Measurements from ENCODE around the gene SWAP70. TPM values are rescaled to one million over a fixed set of nuclear protein-coding genes. Genes with fewer than 3 reads are reported as not detected.
A peak's percentile ranks its signal among the peaks of the same experiment; 100 is the strongest.
"Not testable (repeated sequence)": the region's sequence is repeated elsewhere in the genome, so short reads cannot be mapped to it uniquely, and the experiment has no call there.

Gene SWAP70
- total and polyA plus RNA-seq, 4 donors, result 15.8 to 69.0 (median 47.1) TPM

DNA sequence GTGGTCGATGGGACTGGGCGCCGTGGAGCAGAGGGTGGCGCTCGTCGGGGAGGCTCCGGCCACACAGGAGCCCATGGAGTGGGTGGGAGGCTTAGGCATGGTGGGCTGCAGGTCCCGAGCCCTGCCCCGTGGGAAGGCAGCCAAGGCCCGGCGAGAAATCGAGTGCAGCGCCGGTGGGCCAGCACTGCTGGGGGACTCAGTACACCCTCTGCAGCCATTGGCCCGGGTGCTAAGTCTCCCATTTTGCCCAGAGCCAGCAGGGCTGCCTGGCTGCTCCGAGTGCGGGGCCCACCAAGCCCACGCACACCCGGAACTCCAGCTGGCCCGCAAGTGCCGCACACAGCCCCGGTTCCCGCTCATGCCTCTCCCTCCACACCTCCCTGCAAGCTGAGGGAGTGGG is 40.8 kb upstream of the SWAP70 start:
- H3K36me3 ChIP-seq (ENCODE audit: control insufficient read depth in 1 of 2, insufficient read depth in 2 of 2, low read length in 1 of 2); ATAC-seq (ENCODE audit: low FRiP score); intact Hi-C loops (cut with DNase I); H3K27ac ChIP-seq (ENCODE audit: low read depth in 1 of 2, low read length in 2 of 2); H3K4me1 ChIP-seq (ENCODE audit: control insufficient read depth in 1 of 2, insufficient read depth in 2 of 2, low read length in 2 of 2); H3K4me3 ChIP-seq (ENCODE audit: low read length in 2 of 2); DNase-seq; H3K9me3 ChIP-seq (ENCODE audit: control insufficient read depth, low read length); H3K27me3 ChIP-seq (ENCODE audit: control insufficient read depth in 1 of 2, insufficient read depth in 2 of 2, low read length in 1 of 2): not testable (repeated sequence)
- WGBS, 2 donors, result 96 to 97% methylated on average over 23 of the region's 23 CpGs

DNA sequence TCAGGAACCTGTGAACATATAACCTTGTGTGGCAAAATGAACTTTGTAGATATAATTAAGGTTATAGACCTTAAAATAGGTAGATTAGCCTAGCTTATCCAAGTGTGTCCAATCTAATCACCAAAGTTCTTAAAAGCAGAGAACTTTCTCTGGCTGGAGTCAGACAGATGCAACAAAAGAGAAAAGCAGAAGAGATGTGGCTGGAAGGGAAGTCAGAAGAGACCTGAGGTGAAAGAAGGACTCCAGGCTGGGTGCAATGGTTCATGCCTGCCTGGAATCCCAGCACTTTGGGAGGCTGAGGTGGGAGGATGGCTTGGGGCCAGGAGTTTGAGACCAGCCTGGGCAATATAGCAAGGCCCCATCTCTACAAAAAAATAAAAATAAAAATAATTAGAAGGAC is 39.4 kb upstream of the SWAP70 start:
- Histone ChIP-seq H3K27me3 (ENCODE audit: control insufficient read depth in 1 of 2, insufficient read depth in 2 of 2, low read length in 1 of 2) (no peaks in the 10 kb centered on the region), H3K4me3 (ENCODE audit: low read length in 2 of 2) (no peak overlapping the region), H3K9me3 (ENCODE audit: control insufficient read depth, low read length) (no peaks in the 10 kb centered on the region), H3K4me1 (ENCODE audit: control insufficient read depth in 1 of 2, insufficient read depth in 2 of 2, low read length in 2 of 2) (no peaks in the 10 kb centered on the region), H3K36me3 (ENCODE audit: control insufficient read depth in 1 of 2, insufficient read depth in 2 of 2, low read length in 1 of 2) (no peaks in the 10 kb centered on the region), H3K27ac (ENCODE audit: low read depth in 1 of 2, low read length in 2 of 2) (no peak overlapping the region)
- intact Hi-C loops (cut with DNase I), result no loop called here
- ATAC-seq (ENCODE audit: low FRiP score) (no peak), DNase-seq (no peak)

DNA sequence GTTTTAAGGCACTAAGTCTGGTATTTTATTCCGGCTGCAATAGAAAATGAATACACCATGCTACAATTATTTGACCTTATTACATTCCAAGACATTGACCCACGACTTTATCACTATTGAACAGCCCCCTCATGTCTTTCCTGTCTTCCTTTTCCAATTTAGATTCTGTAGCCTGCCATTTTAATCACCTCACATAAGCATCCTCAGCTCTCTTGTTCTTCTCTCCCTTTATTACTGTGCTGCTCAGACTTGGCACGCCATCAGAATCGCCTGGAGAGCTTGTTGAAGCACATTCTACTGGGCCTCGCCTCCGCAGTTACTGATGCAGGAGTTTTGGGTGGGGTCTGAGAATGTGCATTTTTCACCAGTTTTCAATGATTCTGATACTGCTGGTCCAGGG is 38.7 kb upstream of the SWAP70 start:
- WGBS, 2 donors, result 80 to 90% methylated on average over 6 of the region's 6 CpGs
- H3K9me3 ChIP-seq (ENCODE audit: control insufficient read depth, low read length), result no peaks in the 10 kb centered on the region
- intact Hi-C loops (cut with DNase I), result no loop called here
- ATAC-seq (ENCODE audit: low FRiP score), result no peak
- H3K27me3 ChIP-seq (ENCODE audit: control insufficient read depth in 1 of 2, insufficient read depth in 2 of 2, low read length in 1 of 2), result no peaks in the 10 kb centered on the region
- no peaks in the 10 kb centered on the region for H3K36me3 ChIP-seq (ENCODE audit: control insufficient read depth in 1 of 2, insufficient read depth in 2 of 2, low read length in 1 of 2)
- no peak overlapping the region for H3K27ac ChIP-seq (ENCODE audit: low read depth in 1 of 2, low read length in 2 of 2)
- DNase-seq, result peak in 1 of 2 donors; percentile 53
- no peak overlapping the region for H3K4me3 ChIP-seq (ENCODE audit: low read length in 2 of 2)
- H3K4me1 ChIP-seq (ENCODE audit: control insufficient read depth in 1 of 2, insufficient read depth in 2 of 2, low read length in 2 of 2), result no peaks in the 10 kb centered on the region

DNA sequence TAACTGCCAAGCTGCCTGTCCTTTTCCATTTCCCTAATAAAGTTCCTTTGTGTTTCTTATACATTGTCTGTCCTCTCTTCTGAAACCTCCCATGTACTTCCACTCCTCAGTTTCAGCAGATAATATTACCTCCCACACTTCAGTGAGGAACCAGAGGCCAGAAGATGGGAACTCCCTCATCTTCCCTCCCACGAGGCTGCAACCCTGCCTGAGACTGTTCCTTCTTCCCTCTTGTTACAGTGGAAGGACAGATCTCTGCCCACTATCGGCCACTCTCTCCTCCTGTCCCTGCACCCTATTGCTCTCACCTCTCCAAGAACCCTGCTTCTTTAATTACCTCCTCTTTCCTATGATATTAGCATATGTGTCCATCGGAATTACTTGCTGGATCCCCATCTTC is 38.1 kb upstream of the SWAP70 start:
- H3K4me3 ChIP-seq (ENCODE audit: low read length in 2 of 2), result no peak overlapping the region
- H3K9me3 ChIP-seq (ENCODE audit: control insufficient read depth, low read length), result no peaks in the 10 kb centered on the region
- H3K36me3 ChIP-seq (ENCODE audit: control insufficient read depth in 1 of 2, insufficient read depth in 2 of 2, low read length in 1 of 2), result no peaks in the 10 kb centered on the region
- no peaks in the 10 kb centered on the region for H3K4me1 ChIP-seq (ENCODE audit: control insufficient read depth in 1 of 2, insufficient read depth in 2 of 2, low read length in 2 of 2)
- ATAC-seq (ENCODE audit: low FRiP score), result no peak
- H3K27ac ChIP-seq (ENCODE audit: low read depth in 1 of 2, low read length in 2 of 2), result no peak overlapping the region
- intact Hi-C loops (cut with DNase I), result no loop called here
- no peaks in the 10 kb centered on the region for H3K27me3 ChIP-seq (ENCODE audit: control insufficient read depth in 1 of 2, insufficient read depth in 2 of 2, low read length in 1 of 2)
- DNase-seq, result no peak
- WGBS, 2 donors, result 93 to 95% methylated on average over 3 of the region's 3 CpGs

DNA sequence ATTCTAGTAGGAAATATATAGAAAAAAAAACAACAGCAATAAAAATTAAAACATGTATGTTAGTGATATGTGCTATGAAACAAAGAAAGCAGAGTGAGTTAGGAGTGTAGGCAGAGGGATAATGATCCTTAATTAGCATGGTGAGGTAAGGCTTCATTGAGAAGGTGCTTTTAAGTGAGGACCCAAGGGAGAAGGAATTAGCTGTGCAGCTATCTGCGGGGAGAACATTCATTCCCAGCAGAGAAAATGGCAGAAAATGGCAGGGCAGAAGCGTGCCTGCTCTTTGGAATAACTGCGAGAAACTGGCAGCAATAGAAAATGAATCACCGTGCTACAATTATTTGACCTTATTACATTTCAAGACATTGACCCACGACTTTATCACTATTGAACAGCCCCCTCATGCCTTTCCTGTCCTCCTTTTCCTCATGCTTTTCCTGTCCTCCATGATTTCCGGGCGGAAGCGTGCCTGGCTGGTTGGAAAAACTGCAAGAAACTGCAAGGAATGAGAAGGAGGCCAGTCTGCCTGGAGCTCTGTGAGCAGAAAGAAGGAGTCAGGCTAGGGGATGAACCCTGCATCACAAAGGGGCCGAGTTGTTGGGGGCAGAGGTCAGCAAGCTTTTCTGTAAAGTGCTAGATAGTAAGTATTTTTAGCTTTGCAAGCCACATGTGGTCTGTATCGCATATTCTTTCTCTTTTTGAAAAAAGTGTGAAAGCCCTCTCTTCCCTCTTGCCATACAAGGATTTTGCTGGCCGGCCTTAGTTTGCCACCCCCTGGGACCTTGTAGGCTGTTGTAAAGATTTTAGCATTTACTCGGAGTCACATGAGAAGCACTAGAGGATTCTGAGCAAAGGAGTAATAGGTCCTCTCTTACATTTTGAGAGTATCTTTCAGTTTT is 37.1 kb upstream of the SWAP70 start:
- Histone ChIP-seq H3K9me3 (ENCODE audit: control insufficient read depth, low read length) (no peaks in the 10 kb centered on the region), H3K27ac (ENCODE audit: low read depth in 1 of 2, low read length in 2 of 2) (no peak overlapping the region), H3K36me3 (ENCODE audit: control insufficient read depth in 1 of 2, insufficient read depth in 2 of 2, low read length in 1 of 2) (no peaks in the 10 kb centered on the region), H3K4me3 (ENCODE audit: low read length in 2 of 2) (no peak overlapping the region), H3K4me1 (ENCODE audit: control insufficient read depth in 1 of 2, insufficient read depth in 2 of 2, low read length in 2 of 2) (no peaks in the 10 kb centered on the region), H3K27me3 (ENCODE audit: control insufficient read depth in 1 of 2, insufficient read depth in 2 of 2, low read length in 1 of 2) (no peaks in the 10 kb centered on the region)
- ATAC-seq (ENCODE audit: low FRiP score), result no peak
- no peak for DNase-seq
- WGBS, 2 donors, result 64 to 67% methylated on average over 12 of the region's 12 CpGs
- intact Hi-C loops (cut with DNase I), result no loop called here

DNA sequence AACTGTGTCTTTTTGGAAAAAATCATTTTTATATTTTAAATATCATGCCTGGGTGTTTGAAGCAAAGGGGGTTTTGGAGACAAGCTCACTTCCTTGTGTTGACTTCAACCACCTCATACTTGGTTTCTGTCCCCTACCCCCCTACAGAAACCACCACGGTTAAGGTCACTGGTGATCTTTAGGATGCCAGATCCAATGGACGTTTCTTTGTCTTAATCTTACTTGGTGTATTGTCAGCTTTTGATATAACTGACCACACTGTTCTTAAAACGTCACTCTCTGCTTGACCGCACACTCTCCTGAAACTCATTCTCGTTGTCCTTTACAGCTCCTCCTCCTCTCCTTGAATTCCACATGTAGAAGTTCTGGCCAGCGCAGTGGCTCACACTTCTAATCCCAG is 34.8 kb upstream of the SWAP70 start:
- intact Hi-C loops (cut with DNase I), result no loop called here
- Histone ChIP-seq H3K27me3 (ENCODE audit: control insufficient read depth in 1 of 2, insufficient read depth in 2 of 2, low read length in 1 of 2) (no peaks in the 10 kb centered on the region), H3K4me3 (ENCODE audit: low read length in 2 of 2) (no peak overlapping the region), H3K9me3 (ENCODE audit: control insufficient read depth, low read length) (no peaks in the 10 kb centered on the region), H3K27ac (ENCODE audit: low read depth in 1 of 2, low read length in 2 of 2) (no peak overlapping the region), H3K36me3 (ENCODE audit: control insufficient read depth in 1 of 2, insufficient read depth in 2 of 2, low read length in 1 of 2) (no peaks in the 10 kb centered on the region), H3K4me1 (ENCODE audit: control insufficient read depth in 1 of 2, insufficient read depth in 2 of 2, low read length in 2 of 2) (no peaks in the 10 kb centered on the region)
- 92 to 93% methylated on average over 6 of the region's 6 CpGs for WGBS, 2 donors
- DNase-seq (no peak), ATAC-seq (ENCODE audit: low FRiP score) (no peak)

DNA sequence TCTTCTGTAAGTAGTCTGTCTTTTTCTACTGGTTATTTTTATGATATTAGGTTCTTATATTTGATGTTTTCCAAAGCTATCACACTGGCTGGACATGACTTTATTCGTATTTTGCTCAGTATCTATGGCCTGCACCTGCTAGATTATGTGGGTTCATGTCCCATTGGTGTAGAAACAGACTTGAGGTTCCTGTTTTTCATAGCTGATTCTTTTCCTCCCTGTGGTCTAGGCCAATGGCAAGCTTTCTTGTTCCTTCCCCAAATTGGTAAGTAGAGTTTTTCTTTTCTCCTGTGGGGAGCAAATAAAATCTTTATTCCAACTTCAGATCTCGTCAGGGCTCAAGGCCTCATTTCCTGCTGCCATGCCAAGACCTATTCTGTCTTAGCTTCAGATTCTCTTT is 30.2 kb upstream of the SWAP70 start:
- Histone ChIP-seq H3K27me3 (ENCODE audit: control insufficient read depth in 1 of 2, insufficient read depth in 2 of 2, low read length in 1 of 2) (no peaks in the 10 kb centered on the region), H3K27ac (ENCODE audit: low read depth in 1 of 2, low read length in 2 of 2) (no peak overlapping the region), H3K4me3 (ENCODE audit: low read length in 2 of 2) (no peak overlapping the region), H3K9me3 (ENCODE audit: control insufficient read depth, low read length) (no peaks in the 10 kb centered on the region), H3K36me3 (ENCODE audit: control insufficient read depth in 1 of 2, insufficient read depth in 2 of 2, low read length in 1 of 2) (no peaks in the 10 kb centered on the region), H3K4me1 (ENCODE audit: control insufficient read depth in 1 of 2, insufficient read depth in 2 of 2, low read length in 2 of 2) (no peaks in the 10 kb centered on the region)
- intact Hi-C loops (cut with DNase I), result no loop called here
- ATAC-seq (ENCODE audit: low FRiP score), result no peak
- WGBS, 2 donors, result 82 to 89% methylated on average over 2 of the region's 2 CpGs
- DNase-seq, result no peak

DNA sequence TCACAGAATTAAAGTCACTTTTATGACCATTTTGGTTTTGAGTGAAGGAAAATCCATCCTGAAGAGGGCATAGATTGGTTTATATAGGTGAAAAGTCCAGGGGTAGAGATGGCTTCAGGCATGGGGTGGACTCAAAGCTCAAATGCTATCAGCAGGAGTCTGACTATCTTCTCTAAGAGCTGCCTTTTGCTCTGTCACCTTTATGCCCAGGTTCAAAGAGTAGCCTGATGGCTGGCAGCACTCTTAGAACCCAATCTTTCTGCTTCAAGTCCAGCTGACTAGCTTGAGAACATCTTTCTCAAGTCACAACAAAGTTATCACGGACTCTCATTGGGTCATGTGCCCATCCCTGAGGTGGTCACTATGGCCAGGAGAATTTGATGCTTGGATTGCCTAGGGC is 27.2 kb upstream of the SWAP70 start:
- DNase-seq (no peak), ATAC-seq (ENCODE audit: low FRiP score) (no peak)
- WGBS, 2 donors, result 94% methylated on average over 1 of the region's 1 CpG

DNA sequence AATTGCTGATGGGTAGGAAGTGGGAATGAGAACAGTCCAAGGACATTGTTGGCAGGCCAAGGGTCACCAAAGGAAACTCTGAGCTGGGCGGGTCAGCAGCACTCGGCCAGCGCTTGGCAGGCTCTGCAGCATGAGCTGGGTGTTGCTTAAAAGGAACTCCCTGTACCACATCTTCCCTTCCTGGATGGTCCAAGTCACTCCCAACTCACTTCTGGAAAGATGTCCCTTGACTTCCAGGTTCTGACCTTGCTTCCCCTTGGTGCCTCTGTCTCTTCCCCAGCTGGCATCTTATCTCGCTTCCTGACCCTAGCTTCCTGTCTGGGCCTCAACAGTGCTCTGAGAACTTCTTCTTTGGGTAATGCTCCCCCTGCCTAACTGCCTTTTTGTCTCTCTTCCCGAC is 24.8 kb upstream of the SWAP70 start:
- no peak overlapping the region for H3K27ac ChIP-seq (ENCODE audit: low read depth in 1 of 2, low read length in 2 of 2)
- intact Hi-C loops (cut with DNase I), result no loop called here
- peak; percentile 29 for ATAC-seq (ENCODE audit: low FRiP score)

More for the DNA sequence above, 27.2 kb upstream of the SWAP70 start:
- Histone ChIP-seq H3K27ac (ENCODE audit: low read depth in 1 of 2, low read length in 2 of 2) (no peak overlapping the region), H3K36me3 (ENCODE audit: control insufficient read depth in 1 of 2, insufficient read depth in 2 of 2, low read length in 1 of 2) (no peaks in the 10 kb centered on the region), H3K4me1 (ENCODE audit: control insufficient read depth in 1 of 2, insufficient read depth in 2 of 2, low read length in 2 of 2) (no peaks in the 10 kb centered on the region), H3K27me3 (ENCODE audit: control insufficient read depth in 1 of 2, insufficient read depth in 2 of 2, low read length in 1 of 2) (no peaks in the 10 kb centered on the region), H3K4me3 (ENCODE audit: low read length in 2 of 2) (no peak overlapping the region), H3K9me3 (ENCODE audit: control insufficient read depth, low read length) (no peaks in the 10 kb centered on the region)
- intact Hi-C loops (cut with DNase I), result no loop called here

More for the DNA sequence above, 24.8 kb upstream of the SWAP70 start:
- peak in 1 of 2 donors; percentile 80 for DNase-seq
- Histone ChIP-seq H3K27me3 (ENCODE audit: control insufficient read depth in 1 of 2, insufficient read depth in 2 of 2, low read length in 1 of 2) (no peaks in the 10 kb centered on the region), H3K36me3 (ENCODE audit: control insufficient read depth in 1 of 2, insufficient read depth in 2 of 2, low read length in 1 of 2) (no peaks in the 10 kb centered on the region), H3K9me3 (ENCODE audit: control insufficient read depth, low read length) (no peaks in the 10 kb centered on the region), H3K4me3 (ENCODE audit: low read length in 2 of 2) (no peak overlapping the region), H3K4me1 (ENCODE audit: control insufficient read depth in 1 of 2, insufficient read depth in 2 of 2, low read length in 2 of 2) (no peaks in the 10 kb centered on the region)
- 83 to 90% methylated on average over 5 of the region's 5 CpGs for WGBS, 2 donors
